NB4 (cell line): ENCODE data around the gene RGL2.

Source experiments
- CTCF ChIP-seq: IDR thresholded peaks from one replicate; pipeline ENCODE4 v1.5.1; 2012; ENCODE audit warnings: low read depth, low read length
- MAX ChIP-seq: IDR thresholded peaks from 2 replicates; pipeline ENCODE4 v1.6.1; 2011; ENCODE audit warnings: low read depth, low read length
- MYC ChIP-seq: IDR thresholded peaks from 2 replicates; pipeline ENCODE4 v1.6.1; 2011; ENCODE audit warnings: low read depth, low read length
- POLR2A ChIP-seq: IDR thresholded peaks from 2 replicates; pipeline ENCODE4 v1.6.1; 2011; ENCODE audit warnings: mild to moderate bottlenecking; ENCODE audit not compliant: insufficient read length; ENCODE audit errors: extremely low read depth

- TF ChIP-seq CTCF (no peak), POLR2A (no peak), MAX (no peak), MYC (no peak)
Observed at GRCh38 chr6:33288141-33288920, 10.4 kb downstream of the RGL2 start.
